ENCODE results near the gene TTI1.
A peak's percentile ranks its signal among the peaks of the same experiment; 100 is the strongest.

TTI1 gene

GRCh38 chr20:37991157-37991866 is 41.9 kb downstream of the TTI1 start:
- Histone ChIP-seq H3K27me3 (no peaks in the 10 kb centered on the region), H3K9me3 (no peaks in the 10 kb centered on the region), H3K27ac (no peak overlapping the region), H3K36me3 (peaks cover 16 to 40% (median 30%) of the 10 kb centered on the region in 3 donors), H3K4me1 (peaks cover 0 to 33% (median 26%) of the 10 kb centered on the region in 4 donors), H3K4me3 (no peak overlapping the region)
- DNase-seq = no peak
- intact Hi-C loops (cut with DNase I; ENCODE audit: low total_unique reads) = loop anchor here (5.0 kb wide), 1 partner anchor 424 kb away; no protein-coding TSS in a partner anchor
- no peak for TF ChIP-seq CTCF (IDR thresholded peaks at IDR 0.05)

GRCh38 chr20:37990571-37991151 is 42.6 kb downstream of the TTI1 start:
- Histone ChIP-seq H3K27ac (no peak overlapping the region), H3K36me3 (peaks cover 10 to 34% (median 23%) of the 10 kb centered on the region in 3 donors), H3K4me3 (no peak overlapping the region), H3K4me1 (peaks cover 0 to 39% (median 32%) of the 10 kb centered on the region in 4 donors), H3K27me3 (no peaks in the 10 kb centered on the region), H3K9me3 (no peaks in the 10 kb centered on the region)
- peak in 1 of 2 donors; percentile 23 for DNase-seq
- intact Hi-C loops (cut with DNase I; ENCODE audit: low total_unique reads) = loop anchor here (5.0 kb wide), 1 partner anchor 423 kb away; no protein-coding TSS in a partner anchor
- TF ChIP-seq CTCF (IDR thresholded peaks at IDR 0.05) = no peak

GRCh38 chr20:37989601-37990295 is 43.5 kb downstream of the TTI1 start:
- Histone ChIP-seq H3K27ac (no peak overlapping the region), H3K36me3 (peaks cover under 1 to 25% (median 14%) of the 10 kb centered on the region in 3 donors), H3K27me3 (no peaks in the 10 kb centered on the region), H3K4me3 (no peak overlapping the region), H3K4me1 (peaks cover 0 to 46% (median 35%) of the 10 kb centered on the region in 4 donors), H3K9me3 (no peaks in the 10 kb centered on the region)
- no peak for DNase-seq
- no peak for TF ChIP-seq CTCF (IDR thresholded peaks at IDR 0.05)
- intact Hi-C loops (cut with DNase I; ENCODE audit: low total_unique reads) = loop anchor here (5.0 kb wide), 1 partner anchor 422 kb away; no protein-coding TSS in a partner anchor

- intact Hi-C loops (cut with DNase I; ENCODE audit: low total_unique reads) = no loop called here
- Histone ChIP-seq H3K4me3 (no peak overlapping the region), H3K27ac (peak overlapping the region in 1 of 2 donors; percentile 47), H3K27me3 (no peaks in the 10 kb centered on the region), H3K9me3 (no peaks in the 10 kb centered on the region), H3K36me3 (peaks cover 0 to 17% (median 4%) of the 10 kb centered on the region in 3 donors), H3K4me1 (peaks cover 0 to 49% (median 44%) of the 10 kb centered on the region in 4 donors)
- TF ChIP-seq CTCF (IDR thresholded peaks at IDR 0.05) = no peak
- no peak for DNase-seq
These were observed 44.8 kb downstream of the TTI1 start for GRCh38 chr20:37988306-37988954.

- TF ChIP-seq CTCF (IDR thresholded peaks at IDR 0.05) = no peak
- no peak for DNase-seq
- Histone ChIP-seq H3K27ac (peak overlapping the region; percentile 47 to 67), H3K9me3 (no peaks in the 10 kb centered on the region), H3K4me3 (no peak overlapping the region), H3K36me3 (peaks cover 0 to 22% (median 9%) of the 10 kb centered on the region in 3 donors), H3K27me3 (no peaks in the 10 kb centered on the region), H3K4me1 (peaks cover 0 to 42% (median 37%) of the 10 kb centered on the region in 4 donors)
- intact Hi-C loops (cut with DNase I; ENCODE audit: low total_unique reads) = no loop called here
These were observed 45.5 kb downstream of the TTI1 start for GRCh38 chr20:37987602-37988290.

All from tibial artery (tissue), 4 donors.